Nephron progenitor cell (in vitro differentiated cells): ENCODE results near the gene GNGT1.

Experiments used
- DNase-seq: peaks from one replicate; pipeline ENCODE4 v3.0.0; 2021
- H3K27ac Mint-ChIP-seq: 2 replicates; pipeline ENCODE4 v1.8.0; 2021; ENCODE audit warnings: mild to moderate bottlenecking, moderate library complexity, mixed read lengths
- H3K27me3 Mint-ChIP-seq: 2 replicates; pipeline ENCODE4 v1.8.0; 2021; ENCODE audit warnings: mild to moderate bottlenecking, low read depth, mixed read lengths; ENCODE audit not compliant: poor library complexity
- H3K36me3 Mint-ChIP-seq: 2 replicates; pipeline ENCODE4 v1.8.0; 2021; ENCODE audit warnings: low read depth, mixed read lengths
- H3K4me1 Mint-ChIP-seq: 2 replicates; pipeline ENCODE4 v1.8.0; 2021; ENCODE audit warnings: mixed read lengths
- H3K4me3 Mint-ChIP-seq: 2 replicates; pipeline ENCODE4 v1.8.0; 2021; ENCODE audit warnings: mild to moderate bottlenecking, moderate library complexity, mixed read lengths
- H3K9me3 Mint-ChIP-seq: 2 replicates; pipeline ENCODE4 v1.8.0; 2021; ENCODE audit warnings: mild to moderate bottlenecking, moderate library complexity, mixed read lengths
- CTCF ChIP-seq: fragments of 200-600 bp; sonication (generic); IDR thresholded peaks from 2 replicates; pipeline ENCODE4 v1.5.0; 2021; ENCODE audit warnings: antibody characterized with exemption

The GNGT1 gene

GRCh38 chr7:93948873-93949272 lies 42.5 kb downstream of the GNGT1 start:
- H3K9me3 Mint-ChIP-seq: no peaks in the 10 kb centered on the region
- H3K4me1 Mint-ChIP-seq: no peaks in the 10 kb centered on the region
- TF ChIP-seq CTCF: no peak
- no peak overlapping the region for H3K27ac Mint-ChIP-seq
- no peaks in the 10 kb centered on the region for H3K36me3 Mint-ChIP-seq
- H3K27me3 Mint-ChIP-seq: no peaks in the 10 kb centered on the region
- DNase-seq: no peak
- no peak overlapping the region for H3K4me3 Mint-ChIP-seq

GRCh38 chr7:93949423-93949822 lies 43.1 kb downstream of the GNGT1 start:
- Mint-ChIP-seq H3K27ac (no peak overlapping the region), H3K4me1 (no peaks in the 10 kb centered on the region), H3K27me3 (no peaks in the 10 kb centered on the region), H3K9me3 (no peaks in the 10 kb centered on the region), H3K4me3 (no peak overlapping the region), H3K36me3 (no peaks in the 10 kb centered on the region)
- no peak for DNase-seq
- TF ChIP-seq CTCF: no peak

GRCh38 chr7:93955304-93955703 lies 48.9 kb downstream of the GNGT1 start:
- no peaks in the 10 kb centered on the region for H3K4me1 Mint-ChIP-seq
- H3K9me3 Mint-ChIP-seq: no peaks in the 10 kb centered on the region
- peaks cover 10% of the 10 kb centered on the region for H3K27me3 Mint-ChIP-seq
- H3K36me3 Mint-ChIP-seq: no peaks in the 10 kb centered on the region
- no peak for DNase-seq
- TF ChIP-seq CTCF: no peak
- no peak overlapping the region for H3K4me3 Mint-ChIP-seq
- no peak overlapping the region for H3K27ac Mint-ChIP-seq

- H3K27me3 Mint-ChIP-seq: peaks cover 10% of the 10 kb centered on the region
- no peak for TF ChIP-seq CTCF
- H3K36me3 Mint-ChIP-seq: no peaks in the 10 kb centered on the region
- DNase-seq: no peak
- H3K4me3 Mint-ChIP-seq: no peak overlapping the region
- no peak overlapping the region for H3K27ac Mint-ChIP-seq
- H3K4me1 Mint-ChIP-seq: no peaks in the 10 kb centered on the region
- no peaks in the 10 kb centered on the region for H3K9me3 Mint-ChIP-seq
These were observed 51.4 kb downstream of the GNGT1 start for GRCh38 chr7:93957767-93958166.

GRCh38 chr7:93958216-93958615 lies 51.8 kb downstream of the GNGT1 start:
- Mint-ChIP-seq H3K9me3 (no peaks in the 10 kb centered on the region), H3K4me1 (no peaks in the 10 kb centered on the region), H3K27ac (no peak overlapping the region), H3K4me3 (no peak overlapping the region), H3K27me3 (peaks cover 10% of the 10 kb centered on the region), H3K36me3 (no peaks in the 10 kb centered on the region)
- no peak for TF ChIP-seq CTCF
- DNase-seq: no peak

GRCh38 chr7:93958651-93959050 lies 52.3 kb downstream of the GNGT1 start:
- no peak overlapping the region for H3K27ac Mint-ChIP-seq
- TF ChIP-seq CTCF: no peak
- H3K27me3 Mint-ChIP-seq: peaks cover 10% of the 10 kb centered on the region
- no peaks in the 10 kb centered on the region for H3K4me1 Mint-ChIP-seq
- no peak for DNase-seq
- H3K36me3 Mint-ChIP-seq: no peaks in the 10 kb centered on the region
- H3K4me3 Mint-ChIP-seq: no peak overlapping the region
- H3K9me3 Mint-ChIP-seq: no peaks in the 10 kb centered on the region
